Stimulated activated CD4-positive, alpha-beta T cell treated with anti-CD3 and anti-CD28 coated beads, Interleukin-12 subunit alpha, Interleukin-12 subunit beta, amount 100 ng/mL, for 24 hours (primary cell): ENCODE data around the gene SMARCAL1.

Source experiments
- DNase-seq, 2 experiments: peaks; one replicate each; pipeline ENCODE4 v3.0.0-alpha.2; 2020; ENCODE audit warnings: low read depth in 2 of 2

The SMARCAL1 gene

GRCh38 chr2:216392945-216393840, 19.1 kb upstream of the SMARCAL1 start:
- no peak for DNase-seq

- DNase-seq: no peak
Observed at GRCh38 chr2:216394881-216395280, 17.4 kb upstream of the SMARCAL1 start.

GRCh38 chr2:216399621-216400020, 12.7 kb upstream of the SMARCAL1 start:
- no peak for DNase-seq

GRCh38 chr2:216402751-216403150, 9.5 kb upstream of the SMARCAL1 start:
- no peak for DNase-seq

GRCh38 chr2:216404010-216404618, 8.2 kb upstream of the SMARCAL1 start:
- DNase-seq: peak; percentile 25 to 43

GRCh38 chr2:216405588-216405987, 6.7 kb upstream of the SMARCAL1 start:
- no peak for DNase-seq

GRCh38 chr2:216406826-216407225, 5.5 kb upstream of the SMARCAL1 start:
- DNase-seq: no peak

GRCh38 chr2:216408426-216409290, 3.6 kb upstream of the SMARCAL1 start:
- no peak for DNase-seq

GRCh38 chr2:216410550-216410949, 1.7 kb upstream of the SMARCAL1 start:
- DNase-seq: no peak

- DNase-seq: no peak
Observed at GRCh38 chr2:216413882-216414281, 1.6 kb downstream of the SMARCAL1 start.

GRCh38 chr2:216414772-216415319, 2.6 kb downstream of the SMARCAL1 start:
- DNase-seq: no peak

GRCh38 chr2:216415541-216415940, 3.3 kb downstream of the SMARCAL1 start:
- no peak for DNase-seq

- no peak for DNase-seq
Observed at GRCh38 chr2:216416571-216417307, 4.5 kb downstream of the SMARCAL1 start.

GRCh38 chr2:216418981-216419380, 6.7 kb downstream of the SMARCAL1 start:
- no peak for DNase-seq

GRCh38 chr2:216420367-216421101, 8.2 kb downstream of the SMARCAL1 start:
- no peak for DNase-seq

GRCh38 chr2:216423071-216423470, 10.8 kb downstream of the SMARCAL1 start:
- DNase-seq: no peak

GRCh38 chr2:216424274-216424673, 12.0 kb downstream of the SMARCAL1 start:
- DNase-seq: no peak

GRCh38 chr2:216425008-216425787, 12.9 kb downstream of the SMARCAL1 start:
- DNase-seq: no peak

- no peak for DNase-seq
Observed at GRCh38 chr2:216426166-216426777, 14.0 kb downstream of the SMARCAL1 start.
